COLO829 (cell line): ENCODE data around the gene METTL5.

ENCODE experiments used
- DNase-seq: peaks from one replicate; pipeline ENCODE4 v3.0.0; 2012; ENCODE audit warnings: low spot score

METTL5 gene

DNA sequence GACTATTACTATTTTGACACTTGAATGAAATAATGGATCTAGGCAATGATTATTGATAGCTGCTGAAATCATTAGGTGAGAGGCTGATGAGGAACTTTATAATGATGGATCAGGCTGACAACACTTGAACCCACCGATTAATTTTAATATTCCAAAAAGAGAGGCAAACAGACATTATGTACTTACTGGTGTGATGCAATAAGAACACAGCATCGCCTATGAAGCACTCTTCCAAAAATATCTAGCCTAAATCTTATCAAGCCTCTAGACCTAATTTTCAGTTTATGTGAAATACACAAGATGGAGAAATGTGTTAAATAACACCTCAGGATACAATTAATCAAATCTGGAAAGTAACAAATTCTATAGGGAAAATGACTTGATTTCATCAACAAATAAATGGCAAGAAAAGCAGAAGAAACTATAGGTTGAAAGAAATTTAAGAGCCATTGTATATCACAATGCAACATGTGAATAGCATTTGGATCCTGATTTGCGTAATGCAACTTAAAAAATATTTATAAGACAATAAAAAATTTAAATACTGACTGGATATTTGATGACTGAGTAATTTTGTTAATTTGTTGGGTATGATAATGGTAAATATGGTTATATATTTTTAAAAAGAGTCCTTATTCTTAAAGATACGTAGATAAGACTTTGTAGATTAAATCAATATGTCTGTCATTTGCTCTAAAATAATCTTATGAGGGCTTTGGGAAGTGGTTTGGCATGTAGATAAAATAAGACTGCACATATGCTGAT lies 43.3 kb downstream of the METTL5 start:
- no peak for DNase-seq

DNA sequence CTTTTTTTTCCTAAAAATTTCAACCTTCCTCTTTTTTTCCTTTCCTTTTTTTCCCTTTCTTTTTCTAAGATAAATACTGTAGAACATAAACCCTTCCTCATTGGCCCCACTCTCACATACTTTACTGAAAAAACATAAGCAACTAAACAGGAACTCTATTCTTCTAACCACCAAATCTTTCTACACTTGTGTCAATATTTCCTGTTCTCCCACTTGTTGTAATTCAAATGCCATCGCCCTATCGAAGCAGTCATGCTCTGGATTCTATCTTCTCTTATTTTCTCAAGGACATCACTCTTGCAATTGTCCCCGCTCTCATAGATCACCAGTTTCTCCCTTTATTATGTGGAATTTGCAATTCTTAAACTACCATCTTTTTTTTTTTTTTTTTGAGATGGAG lies 46.3 kb downstream of the METTL5 start:
- DNase-seq = no peak

DNA sequence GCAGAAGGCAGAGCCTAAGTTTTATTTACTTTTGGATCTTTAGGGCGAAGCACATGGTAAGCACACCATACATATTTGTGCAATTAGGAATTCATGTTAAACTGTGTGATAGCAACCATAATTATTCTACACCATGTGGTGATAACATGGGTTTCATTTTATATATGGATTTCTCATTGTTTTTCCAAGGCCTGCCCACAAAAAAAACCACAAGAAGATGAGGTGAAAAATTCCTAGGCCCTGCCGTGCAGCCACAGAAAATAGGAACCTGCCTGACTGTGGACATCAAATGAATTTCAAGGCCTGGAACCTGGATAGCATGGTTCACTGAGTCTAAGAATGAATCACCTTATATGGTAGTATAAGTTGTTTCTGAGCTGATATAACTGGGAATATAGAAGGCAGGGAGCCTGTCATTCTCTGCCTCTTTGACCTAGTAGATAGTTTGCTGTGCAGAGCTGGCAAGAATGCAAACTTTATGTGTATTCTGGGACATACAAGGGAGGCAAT lies 48.4 kb downstream of the METTL5 start:
- no peak for DNase-seq

DNA sequence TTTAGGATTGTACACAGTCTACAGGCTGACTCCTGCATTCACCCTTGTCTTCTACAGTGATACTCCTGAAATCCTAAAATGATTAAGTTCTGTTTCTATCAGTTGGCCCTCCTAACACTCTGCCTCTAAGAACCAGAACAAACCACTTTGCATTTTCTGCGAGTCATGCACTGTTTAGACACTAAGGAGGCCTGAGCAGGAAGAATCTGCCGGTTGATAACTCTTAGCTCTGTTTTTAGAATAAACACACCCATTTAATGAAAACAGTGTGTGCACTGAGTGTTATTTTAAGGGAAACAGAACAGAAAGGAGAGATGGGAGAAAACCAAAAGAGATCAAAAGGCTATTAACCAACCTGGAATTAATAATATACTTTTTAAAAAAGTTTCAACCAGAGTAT lies 48.9 kb downstream of the METTL5 start:
- no peak for DNase-seq

DNA sequence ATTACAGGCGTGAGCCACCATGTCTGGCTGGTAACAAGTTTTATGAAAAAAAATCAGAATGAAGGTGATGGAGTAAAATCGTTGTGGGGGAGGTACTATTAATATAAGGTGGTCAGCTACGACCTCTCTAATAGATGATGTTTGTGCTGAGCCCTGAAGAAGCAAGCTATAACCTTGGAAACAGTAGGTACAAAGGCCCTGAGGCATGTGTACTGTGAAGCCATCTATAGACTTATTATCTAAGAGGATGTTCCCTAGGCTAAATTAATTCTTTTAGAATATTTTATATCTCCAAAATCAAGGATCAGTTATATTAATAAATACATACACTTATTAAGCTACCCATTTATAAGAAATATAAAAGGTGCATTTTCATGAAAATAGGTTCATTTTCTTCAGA lies 49.4 kb downstream of the METTL5 start:
- DNase-seq = no peak

DNA sequence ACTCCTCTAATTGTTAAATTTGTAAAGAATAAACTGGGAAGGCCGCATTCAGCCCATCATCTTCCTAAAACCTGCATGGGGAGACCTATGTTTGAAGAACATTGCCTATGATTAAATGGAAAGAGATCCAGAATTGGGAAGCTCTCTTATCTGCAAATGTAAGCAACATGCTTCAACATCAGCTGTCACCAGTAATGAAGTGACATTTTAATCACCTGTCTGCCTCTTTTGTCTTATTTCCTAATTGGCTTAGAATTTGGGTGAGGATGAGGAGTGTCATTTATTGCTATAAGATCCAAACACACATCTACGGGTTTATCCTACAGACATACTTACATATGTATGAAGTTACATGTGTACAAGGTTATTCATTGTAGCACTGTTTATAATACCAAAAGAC lies 52.1 kb downstream of the METTL5 start:
- DNase-seq = no peak

DNA sequence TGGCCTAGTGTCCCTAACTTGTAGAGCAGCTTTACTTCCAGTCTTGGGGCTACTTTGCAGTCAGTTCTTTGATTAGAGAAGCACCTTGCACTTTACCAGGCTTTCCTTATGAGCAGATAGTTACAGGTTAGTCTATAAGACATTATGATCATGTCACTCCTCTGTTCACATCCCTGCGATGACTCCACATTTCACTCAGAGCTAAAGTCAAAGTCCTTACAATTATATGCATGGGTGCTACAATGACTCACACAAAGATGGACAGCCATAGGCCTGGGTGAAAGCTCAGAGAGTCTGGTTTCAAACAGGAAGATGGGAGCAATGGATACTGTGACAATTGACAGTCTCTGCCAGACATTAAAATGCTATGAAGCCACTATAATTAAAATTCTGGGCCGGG lies 53.1 kb downstream of the METTL5 start:
- no peak for DNase-seq

DNA sequence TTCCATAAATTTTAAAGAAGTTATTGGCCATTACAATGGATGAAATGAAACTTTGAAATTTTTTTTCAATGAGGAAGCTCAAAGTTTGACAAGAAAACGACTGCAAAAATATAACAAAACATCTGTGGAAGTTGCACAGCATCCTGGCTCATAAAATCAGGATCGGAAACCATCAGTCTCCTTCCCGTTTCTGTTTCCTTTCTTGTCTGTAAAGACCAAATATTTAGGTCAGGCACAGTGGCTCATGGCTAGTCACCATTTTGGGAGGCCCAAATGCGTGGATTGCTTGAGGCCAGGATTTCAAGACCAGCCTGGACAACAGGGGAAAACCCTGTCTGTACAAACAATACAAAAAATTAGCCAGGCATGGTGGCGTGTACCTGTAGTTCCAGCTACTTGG lies 53.7 kb downstream of the METTL5 start:
- no peak for DNase-seq

- no peak for DNase-seq
These were observed 56.3 kb downstream of the METTL5 start for GRCh38 chr2:169768262-169768995.

- peak; percentile 66 for DNase-seq
These were observed 57.3 kb downstream of the METTL5 start for GRCh38 chr2:169767243-169767888.

GRCh38 chr2:169765523-169765922 lies 59.2 kb downstream of the METTL5 start:
- DNase-seq = no peak

GRCh38 chr2:169761970-169762292 lies 62.8 kb downstream of the METTL5 start:
- no peak for DNase-seq
